Measurements from ENCODE around the gene SYPL1.

The SYPL1 gene

GRCh38 chr7:106112118-106112971 lies at the start of gene SYPL1:
Gene SYPL1, minus strand, starts transcription at chr7:106112312. Its CDS starts 104 bp downstream, at chr7:106112208.
- TF ChIP-seq, protein P1, sequence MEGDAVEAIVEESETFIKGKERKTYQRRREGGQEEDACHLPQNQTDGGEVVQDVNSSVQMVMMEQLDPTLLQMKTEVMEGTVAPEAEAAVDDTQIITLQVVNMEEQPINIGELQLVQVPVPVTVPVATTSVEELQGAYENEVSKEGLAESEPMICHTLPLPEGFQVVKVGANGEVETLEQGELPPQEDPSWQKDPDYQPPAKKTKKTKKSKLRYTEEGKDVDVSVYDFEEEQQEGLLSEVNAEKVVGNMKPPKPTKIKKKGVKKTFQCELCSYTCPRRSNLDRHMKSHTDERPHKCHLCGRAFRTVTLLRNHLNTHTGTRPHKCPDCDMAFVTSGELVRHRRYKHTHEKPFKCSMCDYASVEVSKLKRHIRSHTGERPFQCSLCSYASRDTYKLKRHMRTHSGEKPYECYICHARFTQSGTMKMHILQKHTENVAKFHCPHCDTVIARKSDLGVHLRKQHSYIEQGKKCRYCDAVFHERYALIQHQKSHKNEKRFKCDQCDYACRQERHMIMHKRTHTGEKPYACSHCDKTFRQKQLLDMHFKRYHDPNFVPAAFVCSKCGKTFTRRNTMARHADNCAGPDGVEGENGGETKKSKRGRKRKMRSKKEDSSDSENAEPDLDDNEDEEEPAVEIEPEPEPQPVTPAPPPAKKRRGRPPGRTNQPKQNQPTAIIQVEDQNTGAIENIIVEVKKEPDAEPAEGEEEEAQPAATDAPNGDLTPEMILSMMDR (IDR thresholded peaks at IDR 0.05; ENCODE audit: low read depth, low read length): no peak; the same call in 1 of the 2 replicates
- peak; percentile 83 for DNase-seq (ENCODE audit: extremely low read depth, low read depth)

DNA sequence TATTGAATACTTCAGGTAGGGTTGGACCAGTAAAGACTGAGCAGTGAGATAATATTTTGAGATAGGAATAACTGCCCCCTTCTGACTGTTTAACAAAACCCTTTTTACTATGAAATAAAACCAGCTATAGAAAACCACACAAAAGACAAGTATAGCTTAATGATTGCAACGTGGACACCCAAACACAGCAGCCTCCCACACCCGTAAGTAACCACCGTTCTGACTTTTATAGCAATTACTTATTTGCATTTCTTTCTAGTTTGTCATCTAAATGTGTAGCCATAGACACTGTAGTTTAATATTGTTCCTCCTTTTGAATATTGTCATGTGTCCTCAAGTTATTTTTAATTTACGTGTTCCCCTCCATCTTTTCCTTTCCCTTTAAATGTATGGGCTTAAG lies 42.9 kb upstream of the SYPL1 start:
- TF ChIP-seq, protein P1 (IDR thresholded peaks at IDR 0.05; ENCODE audit: low read depth, low read length): no peak
- no peak for DNase-seq (ENCODE audit: extremely low read depth, low read depth)

DNA sequence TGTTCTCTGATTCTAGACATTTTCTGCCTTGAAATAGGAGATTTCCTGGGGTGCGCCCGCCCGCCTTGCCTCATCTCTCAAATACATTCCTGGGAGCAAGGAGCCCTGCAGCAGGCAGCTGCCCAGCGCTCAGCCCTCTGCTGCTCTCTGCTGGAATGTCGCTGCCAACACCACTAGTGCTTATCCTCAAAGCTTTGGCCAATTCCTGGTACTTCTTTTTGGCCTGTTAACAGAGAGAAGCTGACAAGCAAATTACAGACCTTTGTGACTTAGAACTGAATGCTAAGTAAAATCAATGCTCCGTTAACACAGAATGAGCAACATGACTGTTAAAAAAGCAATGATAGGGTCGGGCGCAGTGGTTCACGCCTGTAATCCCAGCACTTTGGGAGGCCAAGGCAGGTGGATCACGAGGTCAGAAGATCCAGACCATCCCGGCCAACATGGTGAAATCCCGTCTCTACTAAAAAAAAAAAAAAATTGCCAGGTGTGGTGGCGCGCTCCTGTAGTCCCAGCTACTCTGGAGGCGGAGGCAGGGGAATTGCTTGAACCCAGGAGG lies 41.9 kb upstream of the SYPL1 start:
- TF ChIP-seq, protein P1 (IDR thresholded peaks at IDR 0.05; ENCODE audit: low read depth, low read length): peak; percentile 98
- peak; percentile 60 for DNase-seq (ENCODE audit: extremely low read depth, low read depth)

DNA sequence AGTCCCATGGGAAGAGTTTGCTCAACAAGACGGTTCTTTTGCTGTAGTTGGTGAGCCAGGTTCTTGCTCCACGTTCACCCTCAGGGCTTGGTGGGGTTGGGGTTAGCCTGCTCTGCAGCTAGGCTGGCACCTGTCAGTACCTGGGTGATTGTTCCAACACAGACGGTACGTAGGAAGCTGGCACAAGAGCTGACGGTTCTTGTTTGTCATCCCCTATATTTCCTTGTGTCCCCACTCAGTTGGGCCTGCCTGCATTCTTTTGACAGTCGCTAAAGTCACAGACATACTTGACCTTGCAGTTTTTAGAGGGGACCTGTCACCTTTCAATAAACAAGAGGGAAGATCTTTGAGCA lies 40.2 kb upstream of the SYPL1 start:
- TF ChIP-seq, protein P1 (IDR thresholded peaks at IDR 0.05; ENCODE audit: low read depth, low read length): no peak
- no peak for DNase-seq (ENCODE audit: extremely low read depth, low read depth)

- no peak for DNase-seq (ENCODE audit: extremely low read depth, low read depth)
- TF ChIP-seq, protein P1 (IDR thresholded peaks at IDR 0.05; ENCODE audit: low read depth, low read length): no peak
Observed at GRCh38 chr7:106151459-106152312, 39.6 kb upstream of the SYPL1 start.

DNA sequence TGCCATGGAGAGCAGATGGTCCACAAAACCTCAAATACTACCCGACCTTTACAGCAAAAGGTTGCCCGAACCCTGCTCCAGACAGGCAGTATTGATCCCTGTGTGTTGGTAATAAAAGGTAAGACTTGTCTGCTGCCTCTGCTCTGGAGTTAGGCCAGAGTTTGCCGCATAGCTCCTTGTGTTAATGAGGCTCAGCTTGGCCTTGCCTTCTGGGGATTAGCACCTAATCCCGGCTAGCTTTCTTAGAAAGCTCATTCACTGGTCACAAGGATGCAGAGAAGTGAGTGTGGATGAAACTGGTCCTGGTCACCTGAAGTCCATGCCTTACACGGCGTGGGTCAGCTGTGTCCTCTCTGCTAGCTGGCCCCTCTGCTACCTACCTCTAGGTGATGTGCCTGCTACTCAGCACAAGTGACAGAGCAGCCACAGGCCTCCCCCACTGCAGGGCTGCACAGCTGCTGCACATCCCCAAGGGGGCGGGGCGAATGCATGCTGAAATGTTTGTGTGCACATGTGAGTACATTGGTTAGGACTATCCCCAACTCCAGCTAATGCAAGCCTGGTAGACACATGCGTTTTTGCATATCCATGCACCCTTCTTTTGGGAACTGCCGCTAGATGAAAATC lies 31.7 kb upstream of the SYPL1 start:
- TF ChIP-seq, protein P1 (IDR thresholded peaks at IDR 0.05; ENCODE audit: low read depth, low read length): no peak
- DNase-seq (ENCODE audit: extremely low read depth, low read depth): no peak

Data from AG09319 (cell line).